HepG2 (cell line): ENCODE measurements around the gene BCL2L2. TPM values are rescaled to one million over a fixed set of nuclear protein-coding genes. Genes with fewer than 3 reads are reported as not detected.

Experiments used
- ATM ChIP-seq: fragments of 450-650 bp; IDR thresholded peaks from 2 replicates; pipeline ENCODE4 v1.7.1; 2017; ENCODE audit warnings: mild to moderate bottlenecking, borderline replicate concordance
- HOXA5 ChIP-seq: sonication (generic); formaldehyde crosslinking; IDR thresholded peaks from 2 replicates; pipeline ENCODE4 v1.4.0; 2020; ENCODE audit warnings: missing genetic modification reagents
- JARID2 ChIP-seq: sonication (generic); formaldehyde crosslinking; IDR thresholded peaks from 2 replicates; pipeline ENCODE4 v1.8.1; 2023; ENCODE audit warnings: missing genetic modification reagents, inconsistent platforms; ENCODE audit not compliant: insufficient replicate concordance
- KDM1A ChIP-seq: IDR thresholded peaks from 2 replicates; pipeline ENCODE4 v1.6.1; 2016; ENCODE audit warnings: missing compliant biosample characterization
- NFIB ChIP-seq: sonication (generic); formaldehyde crosslinking; IDR thresholded peaks from 2 replicates; pipeline ENCODE4 v1.9.0; 2021; ENCODE audit warnings: missing genetic modification reagents, mild to moderate bottlenecking, borderline replicate concordance
- RELA ChIP-seq: sonication (generic); formaldehyde crosslinking; IDR thresholded peaks from 2 replicates; pipeline ENCODE4 v1.4.0; 2020; ENCODE audit warnings: missing genetic modification reagents
- REPIN1 ChIP-seq: sonication (generic); formaldehyde crosslinking; IDR thresholded peaks from 2 replicates; pipeline ENCODE4 v1.8.0; 2022; ENCODE audit warnings: missing genetic modification reagents, low read depth, mild to moderate bottlenecking, borderline replicate concordance
- RXRB ChIP-seq: IDR thresholded peaks from 2 replicates; pipeline ENCODE4 v1.6.1; 2016; ENCODE audit warnings: borderline replicate concordance, missing genetic modification reagents, missing compliant biosample characterization
- ZGPAT ChIP-seq: IDR thresholded peaks from 2 replicates; pipeline ENCODE4 v1.6.1; 2016; ENCODE audit warnings: mild to moderate bottlenecking
- ZNF431 ChIP-seq: sonication (generic); formaldehyde crosslinking; IDR thresholded peaks from 2 replicates; pipeline ENCODE4 v1.9.0; 2022; ENCODE audit warnings: missing genetic modification reagents, low read depth, mild to moderate bottlenecking, borderline replicate concordance
- ZNF550 ChIP-seq: sonication (generic); formaldehyde crosslinking; IDR thresholded peaks from 2 replicates; pipeline ENCODE4 v1.4.0; 2020; ENCODE audit warnings: mild to moderate bottlenecking, missing genetic modification reagents, borderline replicate concordance
- ZNF577 ChIP-seq: sonication (generic); formaldehyde crosslinking; IDR thresholded peaks from 2 replicates; pipeline ENCODE4 v1.4.0; 2020; ENCODE audit warnings: mild to moderate bottlenecking, low read depth, missing genetic modification reagents, borderline replicate concordance
- ZNF781 ChIP-seq: sonication (generic); formaldehyde crosslinking; IDR thresholded peaks from 2 replicates; pipeline ENCODE4 v1.5.1; 2020; ENCODE audit warnings: borderline replicate concordance, mild to moderate bottlenecking, missing genetic modification reagents; ENCODE audit errors: not compliant biosample characterization
- ZSCAN22 ChIP-seq: sonication (generic); formaldehyde crosslinking; IDR thresholded peaks from 2 replicates; pipeline ENCODE4 v1.4.0; 2020; ENCODE audit warnings: mild to moderate bottlenecking, missing genetic modification reagents
- polyA plus RNA-seq, 8 experiments: library from polyadenylated mRNA; depleted of rRNA in 3 of 8; stranded (reverse) in 7 of 8; unstranded in 1 of 8; fragments of >200 nt; fragmentation: Illumina TruSeq in 4 of 8; extraction: Trizol in 4 of 8; gene quantifications; 2 replicates each; pipeline versions ENCODE4 v1.2.1 to v1.2.3, GENCODE V29; 2011 to 2016; ENCODE audit warnings: low read depth in 4 of 8, missing spikeins in 1 of 8, mixed read lengths in 1 of 8; ENCODE audit not compliant: insufficient read depth in 1 of 8
- total RNA-seq, 5 experiments: library from RNA; depleted of rRNA; stranded (reverse); fragments of >200 nt; fragmentation: Illumina TruSeq; extraction: Trizol; gene quantifications; 2 replicates each; pipeline ENCODE4 v1.2.3, GENCODE V29; 2016; ENCODE audit warnings: low read depth in 1 of 5
- TF ChIP-seq, protein P1 (sequence below): sonication (generic); formaldehyde crosslinking; IDR thresholded peaks from 2 replicates; pipeline ENCODE4 v1.4.0; 2020; ENCODE audit warnings: mild to moderate bottlenecking, missing genetic modification reagents
- TF ChIP-seq, protein P2 (sequence below): sonication (generic); formaldehyde crosslinking; IDR thresholded peaks from 2 replicates; pipeline ENCODE4 v1.4.0; 2020; ENCODE audit warnings: mild to moderate bottlenecking, missing genetic modification reagents
- TF ChIP-seq, protein P3 (sequence below): sonication (generic); formaldehyde crosslinking; IDR thresholded peaks from 2 replicates; pipeline ENCODE4 v1.5.0; 2020; ENCODE audit warnings: missing genetic modification reagents

Gene BCL2L2
- total and polyA plus RNA-seq, 2 of the 13 experiments (the other 11 are each of a cell fraction or from before 2014, with no cell fraction given): 28.1 to 49.8 TPM

GRCh38 chr14:23301969-23302289, 4.7 kb upstream of the BCL2L2 start (continued):
- TF ChIP-seq ZNF781 (peak; percentile 98), ZSCAN22 (peak; percentile 83; the same call in 1 of the 2 replicates), ZNF550 (CRISPR knock-in tag) (peak; percentile 95), REPIN1 (peak; percentile 76), ZNF431 (CRISPR knock-in tag) (no peak), RELA (no peak; the same call in 1 of the 2 replicates), KDM1A (CRISPR knock-in tag) (peak; percentile 67), JARID2 (CRISPR knock-in tag) (peak; percentile 88), RXRB (CRISPR knock-in tag) (peak; percentile 83), NFIB (CRISPR knock-in tag) (peak; percentile 75; the same call in 1 of the 2 replicates), ZNF577 (peak; percentile 96), ATM (no peak), ZGPAT (peak; percentile 95), HOXA5 (CRISPR knock-in tag) (peak; percentile 96)
- TF ChIP-seq, protein P1, sequence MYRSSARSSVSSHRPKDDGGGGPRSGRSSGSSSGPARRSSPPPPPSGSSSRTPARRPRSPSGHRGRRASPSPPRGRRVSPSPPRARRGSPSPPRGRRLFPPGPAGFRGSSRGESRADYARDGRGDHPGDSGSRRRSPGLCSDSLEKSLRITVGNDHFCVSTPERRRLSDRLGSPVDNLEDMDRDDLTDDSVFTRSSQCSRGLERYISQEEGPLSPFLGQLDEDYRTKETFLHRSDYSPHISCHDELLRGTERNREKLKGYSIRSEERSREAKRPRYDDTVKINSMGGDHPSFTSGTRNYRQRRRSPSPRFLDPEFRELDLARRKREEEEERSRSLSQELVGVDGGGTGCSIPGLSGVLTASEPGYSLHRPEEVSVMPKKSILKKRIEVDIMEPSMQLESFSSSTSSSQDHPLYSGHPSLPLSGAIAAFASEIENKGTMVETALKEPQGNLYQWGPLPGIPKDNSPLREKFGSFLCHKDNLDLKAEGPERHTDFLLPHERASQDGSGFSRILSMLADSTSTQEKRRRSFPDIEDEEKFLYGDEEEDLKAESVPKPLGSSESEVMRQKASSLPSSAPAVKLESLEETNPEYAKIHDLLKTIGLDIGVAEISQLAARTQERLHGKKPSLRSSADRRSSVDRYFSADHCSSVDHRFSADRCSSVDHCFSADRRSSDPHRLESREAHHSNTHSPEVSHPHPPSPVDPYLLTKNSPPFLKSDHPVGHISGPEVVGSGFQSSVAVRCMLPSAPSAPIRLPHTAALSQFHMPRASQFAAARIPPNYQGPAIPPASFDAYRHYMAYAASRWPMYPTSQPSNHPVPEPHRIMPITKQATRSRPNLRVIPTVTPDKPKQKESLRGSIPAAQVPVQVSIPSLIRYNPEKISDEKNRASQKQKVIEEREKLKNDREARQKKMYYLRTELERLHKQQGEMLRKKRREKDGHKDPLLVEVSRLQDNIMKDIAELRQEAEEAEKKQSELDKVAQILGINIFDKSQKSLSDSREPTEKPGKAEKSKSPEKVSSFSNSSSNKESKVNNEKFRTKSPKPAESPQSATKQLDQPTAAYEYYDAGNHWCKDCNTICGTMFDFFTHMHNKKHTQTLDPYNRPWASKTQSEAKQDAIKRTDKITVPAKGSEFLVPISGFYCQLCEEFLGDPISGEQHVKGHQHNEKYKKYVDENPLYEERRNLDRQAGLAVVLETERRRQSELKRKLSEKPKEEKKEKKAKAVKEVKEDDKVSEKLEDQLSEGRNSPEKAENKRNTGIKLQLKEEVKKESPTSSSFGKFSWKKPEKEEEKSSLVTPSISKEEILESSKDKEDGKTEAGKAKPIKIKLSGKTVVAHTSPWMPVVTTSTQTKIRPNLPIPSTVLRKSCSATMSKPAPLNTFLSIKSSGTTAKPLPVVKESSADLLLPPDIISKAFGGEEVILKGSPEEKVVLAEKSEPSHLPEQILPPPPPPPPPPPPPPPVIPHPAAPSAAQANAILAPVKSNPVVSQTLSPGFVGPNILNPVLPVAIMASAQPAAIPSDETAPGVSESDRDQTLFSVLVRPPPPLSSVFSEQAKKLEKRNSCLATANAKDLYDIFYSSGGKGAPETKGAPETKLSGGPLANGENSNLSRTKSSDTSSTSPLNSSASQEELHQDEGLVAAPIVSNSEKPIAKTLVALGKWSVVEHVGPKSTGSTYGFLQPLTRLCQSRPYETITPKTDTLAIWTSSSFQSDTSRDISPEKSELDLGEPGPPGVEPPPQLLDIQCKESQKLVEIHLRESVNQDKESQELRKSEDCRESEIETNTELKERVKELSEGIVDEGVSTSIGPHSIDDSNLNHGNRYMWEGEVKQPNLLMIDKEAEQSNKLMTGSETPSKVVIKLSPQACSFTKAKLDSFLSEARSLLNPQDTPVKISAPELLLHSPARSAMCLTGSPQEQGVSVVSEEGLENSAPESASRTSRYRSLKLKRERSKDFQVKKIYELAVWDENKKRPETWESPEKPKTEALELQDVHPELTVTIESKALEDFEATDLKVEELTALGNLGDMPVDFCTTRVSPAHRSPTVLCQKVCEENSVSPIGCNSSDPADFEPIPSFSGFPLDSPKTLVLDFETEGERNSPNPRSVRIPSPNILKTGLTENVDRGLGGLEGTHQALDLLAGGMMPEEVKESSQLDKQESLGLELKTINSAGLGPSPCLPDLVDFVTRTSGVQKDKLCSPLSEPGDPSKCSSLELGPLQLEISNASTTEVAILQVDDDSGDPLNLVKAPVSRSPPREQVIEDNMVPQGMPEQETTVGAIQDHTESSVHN (CRISPR knock-in tag): peak; percentile 96
- TF ChIP-seq, protein P2, sequence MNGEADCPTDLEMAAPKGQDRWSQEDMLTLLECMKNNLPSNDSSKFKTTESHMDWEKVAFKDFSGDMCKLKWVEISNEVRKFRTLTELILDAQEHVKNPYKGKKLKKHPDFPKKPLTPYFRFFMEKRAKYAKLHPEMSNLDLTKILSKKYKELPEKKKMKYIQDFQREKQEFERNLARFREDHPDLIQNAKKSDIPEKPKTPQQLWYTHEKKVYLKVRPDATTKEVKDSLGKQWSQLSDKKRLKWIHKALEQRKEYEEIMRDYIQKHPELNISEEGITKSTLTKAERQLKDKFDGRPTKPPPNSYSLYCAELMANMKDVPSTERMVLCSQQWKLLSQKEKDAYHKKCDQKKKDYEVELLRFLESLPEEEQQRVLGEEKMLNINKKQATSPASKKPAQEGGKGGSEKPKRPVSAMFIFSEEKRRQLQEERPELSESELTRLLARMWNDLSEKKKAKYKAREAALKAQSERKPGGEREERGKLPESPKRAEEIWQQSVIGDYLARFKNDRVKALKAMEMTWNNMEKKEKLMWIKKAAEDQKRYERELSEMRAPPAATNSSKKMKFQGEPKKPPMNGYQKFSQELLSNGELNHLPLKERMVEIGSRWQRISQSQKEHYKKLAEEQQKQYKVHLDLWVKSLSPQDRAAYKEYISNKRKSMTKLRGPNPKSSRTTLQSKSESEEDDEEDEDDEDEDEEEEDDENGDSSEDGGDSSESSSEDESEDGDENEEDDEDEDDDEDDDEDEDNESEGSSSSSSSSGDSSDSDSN (CRISPR knock-in tag): peak; percentile 39; the same call in 1 of the 2 replicates
- TF ChIP-seq, protein P3, sequence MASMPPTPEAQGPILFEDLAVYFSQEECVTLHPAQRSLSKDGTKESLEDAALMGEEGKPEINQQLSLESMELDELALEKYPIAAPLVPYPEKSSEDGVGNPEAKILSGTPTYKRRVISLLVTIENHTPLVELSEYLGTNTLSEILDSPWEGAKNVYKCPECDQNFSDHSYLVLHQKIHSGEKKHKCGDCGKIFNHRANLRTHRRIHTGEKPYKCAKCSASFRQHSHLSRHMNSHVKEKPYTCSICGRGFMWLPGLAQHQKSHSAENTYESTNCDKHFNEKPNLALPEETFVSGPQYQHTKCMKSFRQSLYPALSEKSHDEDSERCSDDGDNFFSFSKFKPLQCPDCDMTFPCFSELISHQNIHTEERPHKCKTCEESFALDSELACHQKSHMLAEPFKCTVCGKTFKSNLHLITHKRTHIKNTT (CRISPR knock-in tag): peak; percentile 10; the same call in 1 of the 2 replicates
